ENCODE measurements around the gene LCP2. TPM values are rescaled to one million over a fixed set of nuclear protein-coding genes. Genes with fewer than 3 reads are reported as not detected.

Gene LCP2
- total RNA-seq, 4 donors from 2014 or later: 1.9 to 3.2 (median 2.3) TPM

- no peaks in the 10 kb centered on the region for H3K9me3 ChIP-seq
- H3K36me3 ChIP-seq: no peaks in the 10 kb centered on the region
- ATAC-seq (peak in 1 of 2 donors; percentile 61), DNase-seq (peak; percentile 42 to 59)
- no peaks in the 10 kb centered on the region for H3K27me3 ChIP-seq
- H3K27ac ChIP-seq: peak overlapping the region in 1 of 4 donors; percentile 22
- H3K4me3 ChIP-seq: no peak overlapping the region
- in situ Hi-C loops (cut with MboI; ENCODE audit: low sequenced_read_pairs in 4 of 4) (loop anchor here in 2 of 4 donors (5.0 to 10.0 kb wide), 3 partner anchors 119 to 199 kb away; no protein-coding TSS in a partner anchor), intact Hi-C loops (cut with DNase I; ENCODE audit: low total_unique reads) (loop anchor here (5.0 to 10.0 kb wide), 4 partner anchors 42 to 409 kb away; no protein-coding TSS in a partner anchor)
- no peak for TF ChIP-seq POLR2A (IDR thresholded peaks at IDR 0.05)
- TF ChIP-seq, protein P1, sequence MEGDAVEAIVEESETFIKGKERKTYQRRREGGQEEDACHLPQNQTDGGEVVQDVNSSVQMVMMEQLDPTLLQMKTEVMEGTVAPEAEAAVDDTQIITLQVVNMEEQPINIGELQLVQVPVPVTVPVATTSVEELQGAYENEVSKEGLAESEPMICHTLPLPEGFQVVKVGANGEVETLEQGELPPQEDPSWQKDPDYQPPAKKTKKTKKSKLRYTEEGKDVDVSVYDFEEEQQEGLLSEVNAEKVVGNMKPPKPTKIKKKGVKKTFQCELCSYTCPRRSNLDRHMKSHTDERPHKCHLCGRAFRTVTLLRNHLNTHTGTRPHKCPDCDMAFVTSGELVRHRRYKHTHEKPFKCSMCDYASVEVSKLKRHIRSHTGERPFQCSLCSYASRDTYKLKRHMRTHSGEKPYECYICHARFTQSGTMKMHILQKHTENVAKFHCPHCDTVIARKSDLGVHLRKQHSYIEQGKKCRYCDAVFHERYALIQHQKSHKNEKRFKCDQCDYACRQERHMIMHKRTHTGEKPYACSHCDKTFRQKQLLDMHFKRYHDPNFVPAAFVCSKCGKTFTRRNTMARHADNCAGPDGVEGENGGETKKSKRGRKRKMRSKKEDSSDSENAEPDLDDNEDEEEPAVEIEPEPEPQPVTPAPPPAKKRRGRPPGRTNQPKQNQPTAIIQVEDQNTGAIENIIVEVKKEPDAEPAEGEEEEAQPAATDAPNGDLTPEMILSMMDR (IDR thresholded peaks at IDR 0.05 in 4 of 5, conservative IDR thresholded peaks at IDR 0.05 in 1 of 5): peak; percentile 31 to 56 (median 46)
- no peaks in the 10 kb centered on the region for H3K4me1 ChIP-seq
Measured at GRCh38 chr5:170225326-170226128, 72.0 kb downstream of the LCP2 start.

DNA sequence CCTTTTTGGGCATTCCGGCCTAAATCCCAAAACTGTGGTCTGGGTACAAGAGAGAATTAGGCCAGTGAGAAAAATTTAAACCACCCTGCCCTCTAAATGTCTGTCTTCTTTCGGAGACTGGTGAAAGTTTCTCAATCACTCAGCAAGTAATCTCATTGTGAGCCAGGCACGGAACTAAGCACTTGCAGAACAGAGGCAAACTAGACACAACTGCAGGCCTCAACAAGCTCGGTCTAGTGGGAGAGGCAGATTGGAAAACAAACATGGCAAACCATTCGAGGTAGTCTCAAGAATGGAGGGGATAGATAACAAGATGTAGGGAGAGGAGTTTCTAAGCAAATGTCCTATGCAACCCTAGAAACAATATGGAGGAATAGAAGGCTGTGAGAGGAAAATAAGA is 73.7 kb downstream of the LCP2 start:
- Histone ChIP-seq H3K36me3 (no peaks in the 10 kb centered on the region), H3K9me3 (no peaks in the 10 kb centered on the region), H3K27ac (peak overlapping the region in 1 of 4 donors; percentile 26), H3K27me3 (no peaks in the 10 kb centered on the region), H3K4me3 (no peak overlapping the region), H3K4me1 (no peaks in the 10 kb centered on the region)
- intact Hi-C loops (cut with DNase I; ENCODE audit: low total_unique reads) (loop anchor here (10.0 kb wide), 1 partner anchor 411 kb away; no protein-coding TSS in a partner anchor), in situ Hi-C loops (cut with MboI; ENCODE audit: low sequenced_read_pairs in 4 of 4) (loop anchor here in 3 of 4 donors (5.0 to 10.0 kb wide), 3 partner anchors 121 to 201 kb away; no protein-coding TSS in a partner anchor)
- no peak for DNase-seq
- no peak for TF ChIP-seq POLR2A (IDR thresholded peaks at IDR 0.05)
- TF ChIP-seq, protein P1 (IDR thresholded peaks at IDR 0.05 in 4 of 5, conservative IDR thresholded peaks at IDR 0.05 in 1 of 5): no peak
- no peak for ATAC-seq

GRCh38 chr5:170223360-170223759 is 74.2 kb downstream of the LCP2 start:
- Histone ChIP-seq H3K27ac (peak overlapping the region in 1 of 4 donors; percentile 26), H3K27me3 (no peaks in the 10 kb centered on the region), H3K9me3 (no peaks in the 10 kb centered on the region), H3K36me3 (no peaks in the 10 kb centered on the region), H3K4me3 (no peak overlapping the region), H3K4me1 (no peaks in the 10 kb centered on the region)
- intact Hi-C loops (cut with DNase I; ENCODE audit: low total_unique reads): loop anchor here (10.0 kb wide), 1 partner anchor 411 kb away; no protein-coding TSS in a partner anchor
- TF ChIP-seq, protein P1 (IDR thresholded peaks at IDR 0.05 in 4 of 5, conservative IDR thresholded peaks at IDR 0.05 in 1 of 5): no peak
- no peak for TF ChIP-seq POLR2A (IDR thresholded peaks at IDR 0.05)
- in situ Hi-C loops (cut with MboI; ENCODE audit: low sequenced_read_pairs in 4 of 4): loop anchor here in 3 of 4 donors (5.0 to 10.0 kb wide), 3 partner anchors 121 to 201 kb away; no protein-coding TSS in a partner anchor
- ATAC-seq: no peak
- DNase-seq: no peak

GRCh38 chr5:170221327-170221741 is 76.2 kb downstream of the LCP2 start:
- intact Hi-C loops (cut with DNase I; ENCODE audit: low total_unique reads): loop anchor here (10.0 kb wide), 1 partner anchor 413 kb away; no protein-coding TSS in a partner anchor
- Histone ChIP-seq H3K4me1 (no peaks in the 10 kb centered on the region), H3K27ac (no peak overlapping the region), H3K36me3 (no peaks in the 10 kb centered on the region), H3K9me3 (no peaks in the 10 kb centered on the region), H3K4me3 (no peak overlapping the region), H3K27me3 (no peaks in the 10 kb centered on the region)
- TF ChIP-seq POLR2A (IDR thresholded peaks at IDR 0.05): no peak
- TF ChIP-seq, protein P1 (IDR thresholded peaks at IDR 0.05 in 4 of 5, conservative IDR thresholded peaks at IDR 0.05 in 1 of 5): no peak
- ATAC-seq (peak in 1 of 2 donors; percentile 29), DNase-seq (no peak)
- in situ Hi-C loops (cut with MboI; ENCODE audit: low sequenced_read_pairs in 4 of 4): loop anchor here in 3 of 4 donors (5.0 to 10.0 kb wide), 3 partner anchors 123 to 203 kb away; no protein-coding TSS in a partner anchor

Measured in gastrocnemius medialis (tissue), 4 donors.